Right atrium auricular region (tissue), 2 donors: ENCODE results near the gene KRT71. TPM values are rescaled to one million over a fixed set of nuclear protein-coding genes. Genes with fewer than 3 reads are reported as not detected.

Experiments used
- DNase-seq: peaks from one replicate; pipeline ENCODE4 v3.0.0-alpha.2; 2019; ENCODE audit warnings: low spot score
- H3K27ac ChIP-seq, 2 donors: fragments of 200-600 bp; sonication (generic); 1 replicate in 1 of 2; 2 replicates in 1 of 2; pipeline ENCODE4 v1.5.1; 2016 to 2019
- H3K27me3 ChIP-seq, 2 donors: fragments of 200-600 bp; sonication (generic); one replicate each; pipeline versions ENCODE4 v1.5.1 to v1.6.0; 2017 to 2019
- H3K36me3 ChIP-seq: fragments of 200-600 bp; sonication (generic); one replicate; pipeline ENCODE4 v1.5.1; 2016
- H3K4me1 ChIP-seq, 2 donors: fragments of 200-600 bp; sonication (generic); one replicate each; pipeline versions ENCODE4 v1.5.1 to v1.6.0; 2017 to 2019
- H3K4me3 ChIP-seq, 2 donors: fragments of 200-600 bp; sonication (generic); 1 replicate in 1 of 2; 2 replicates in 1 of 2; pipeline ENCODE4 v1.5.1; 2017 to 2019; ENCODE audit warnings: mild to moderate bottlenecking in 1 of 2, moderate library complexity in 1 of 2
- H3K9me3 ChIP-seq, 2 donors: fragments of 200-600 bp; sonication (generic); one replicate each; pipeline ENCODE4 v1.5.1; 2019
- total RNA-seq, 2 donors: library from RNA; depleted of rRNA; stranded (reverse); fragments of >200 nt; gene quantifications; one replicate each; pipeline ENCODE4 v1.1.0, GENCODE V29; 2016
- TF ChIP-seq, protein P1 (sequence below), 2 donors: fragments of 200-600 bp; sonication (generic); IDR thresholded peaks; one replicate each; pipeline ENCODE4 v1.5.1; 2019; ENCODE audit warnings: antibody characterized with exemption in 2 of 2

The KRT71 gene
- total RNA-seq, 2 donors from 2014 or later = not detected

DNA sequence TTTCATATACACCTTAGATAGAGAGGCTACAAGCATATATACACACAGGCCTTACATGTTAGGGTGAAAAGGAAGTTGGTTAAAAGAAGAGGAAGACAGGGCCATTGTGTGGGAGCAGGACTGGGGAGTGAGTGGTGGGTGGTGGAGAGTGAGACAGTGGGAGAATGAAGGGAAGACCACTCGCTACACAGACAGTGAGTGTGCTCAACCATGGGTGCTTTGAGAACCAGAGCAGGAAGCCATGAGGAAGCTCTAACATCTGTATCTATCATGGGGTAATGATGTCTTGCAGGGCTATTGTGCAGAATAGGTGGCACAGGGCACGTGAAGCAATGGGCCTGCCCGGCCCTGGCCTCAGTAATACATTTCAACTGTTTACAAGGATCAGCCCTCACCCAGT, 32.1 kb upstream of the KRT71 start:
- Histone ChIP-seq H3K4me1 (no peaks in the 10 kb centered on the region), H3K36me3 (no peaks in the 10 kb centered on the region), H3K9me3 (no peaks in the 10 kb centered on the region), H3K27me3 (no peaks in the 10 kb centered on the region), H3K4me3 (no peak overlapping the region), H3K27ac (no peak overlapping the region)
- TF ChIP-seq, protein P1, sequence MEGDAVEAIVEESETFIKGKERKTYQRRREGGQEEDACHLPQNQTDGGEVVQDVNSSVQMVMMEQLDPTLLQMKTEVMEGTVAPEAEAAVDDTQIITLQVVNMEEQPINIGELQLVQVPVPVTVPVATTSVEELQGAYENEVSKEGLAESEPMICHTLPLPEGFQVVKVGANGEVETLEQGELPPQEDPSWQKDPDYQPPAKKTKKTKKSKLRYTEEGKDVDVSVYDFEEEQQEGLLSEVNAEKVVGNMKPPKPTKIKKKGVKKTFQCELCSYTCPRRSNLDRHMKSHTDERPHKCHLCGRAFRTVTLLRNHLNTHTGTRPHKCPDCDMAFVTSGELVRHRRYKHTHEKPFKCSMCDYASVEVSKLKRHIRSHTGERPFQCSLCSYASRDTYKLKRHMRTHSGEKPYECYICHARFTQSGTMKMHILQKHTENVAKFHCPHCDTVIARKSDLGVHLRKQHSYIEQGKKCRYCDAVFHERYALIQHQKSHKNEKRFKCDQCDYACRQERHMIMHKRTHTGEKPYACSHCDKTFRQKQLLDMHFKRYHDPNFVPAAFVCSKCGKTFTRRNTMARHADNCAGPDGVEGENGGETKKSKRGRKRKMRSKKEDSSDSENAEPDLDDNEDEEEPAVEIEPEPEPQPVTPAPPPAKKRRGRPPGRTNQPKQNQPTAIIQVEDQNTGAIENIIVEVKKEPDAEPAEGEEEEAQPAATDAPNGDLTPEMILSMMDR (IDR thresholded peaks at IDR 0.05) = no peak
- DNase-seq = no peak

DNA sequence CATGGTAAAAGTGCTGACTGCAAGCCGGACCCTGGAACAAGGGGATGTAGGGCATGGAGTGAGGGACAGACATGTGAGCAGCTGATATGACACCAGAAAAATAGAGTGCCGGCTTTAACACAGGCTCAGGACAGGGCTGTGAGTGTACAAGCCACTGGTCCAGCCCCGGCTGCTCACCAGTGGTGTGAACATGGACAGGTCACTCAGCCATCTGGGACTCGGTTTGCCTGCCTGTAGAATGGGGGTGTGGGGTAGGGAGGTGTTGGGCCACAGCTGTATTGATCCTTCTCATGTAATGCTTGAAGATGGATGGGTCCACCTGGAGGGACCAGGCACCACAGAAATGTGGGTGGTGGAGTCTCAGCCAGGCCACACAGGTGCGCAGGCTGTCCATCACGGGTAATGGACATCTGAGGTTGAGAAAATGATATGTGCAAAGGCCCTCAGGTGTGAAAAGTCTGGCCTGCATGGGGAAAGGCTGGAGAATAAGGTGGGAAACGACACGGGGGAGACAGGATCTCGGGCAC, 31.3 kb upstream of the KRT71 start:
- TF ChIP-seq, protein P1 (IDR thresholded peaks at IDR 0.05) = no peak
- H3K9me3 ChIP-seq = no peaks in the 10 kb centered on the region
- no peaks in the 10 kb centered on the region for H3K4me1 ChIP-seq
- no peaks in the 10 kb centered on the region for H3K36me3 ChIP-seq
- H3K4me3 ChIP-seq = no peak overlapping the region
- no peak overlapping the region for H3K27ac ChIP-seq
- no peak for DNase-seq
- no peaks in the 10 kb centered on the region for H3K27me3 ChIP-seq

DNA sequence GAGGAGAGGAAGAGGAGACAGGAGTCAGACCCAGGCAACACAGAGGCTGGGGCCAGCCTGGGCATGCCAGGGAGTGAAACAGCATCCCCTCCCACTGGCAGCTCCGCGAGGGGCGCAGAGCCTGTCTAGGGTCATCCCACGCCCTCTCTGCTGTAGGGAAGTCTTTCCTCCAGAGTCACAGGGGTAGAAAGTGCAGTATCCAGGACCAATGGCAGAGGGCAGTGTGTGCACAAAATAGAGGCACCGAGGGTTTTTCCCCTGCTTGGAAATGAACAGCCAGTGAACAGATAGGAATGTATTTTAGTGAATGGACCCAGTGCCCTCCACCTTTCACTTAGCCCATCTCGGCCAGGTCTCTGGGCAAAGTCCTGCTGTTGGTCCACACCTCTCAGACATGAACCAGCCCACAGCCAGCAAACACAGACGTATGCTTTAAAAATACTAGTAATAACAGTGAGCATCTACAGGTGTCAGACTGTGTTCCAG, 30.1 kb upstream of the KRT71 start:
- peak; percentile 63 for DNase-seq
- no peak overlapping the region for H3K4me3 ChIP-seq

DNA sequence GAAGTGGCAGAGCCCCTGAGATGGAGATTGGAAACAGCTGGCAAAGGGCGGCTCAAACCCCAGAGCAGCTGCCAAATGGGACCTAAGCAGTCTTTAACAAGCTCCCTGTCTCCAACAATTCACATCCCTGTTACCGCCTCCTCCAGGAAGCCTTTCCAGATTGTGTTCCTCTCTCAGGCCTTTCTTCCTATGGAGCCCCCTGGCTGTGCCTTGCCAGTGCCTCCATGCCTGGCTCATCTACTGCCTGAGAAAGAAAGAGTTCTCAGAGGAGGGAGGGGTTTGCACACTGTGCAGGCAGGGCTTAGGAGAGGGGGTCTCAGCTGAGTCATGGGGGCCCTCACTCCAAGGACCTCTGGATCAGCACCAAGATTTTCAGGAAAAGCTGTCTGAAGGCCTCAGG, 29.5 kb upstream of the KRT71 start:
- no peak for DNase-seq
- H3K4me3 ChIP-seq = no peak overlapping the region
- H3K36me3 ChIP-seq = no peaks in the 10 kb centered on the region
- no peaks in the 10 kb centered on the region for H3K27me3 ChIP-seq
- H3K9me3 ChIP-seq = no peaks in the 10 kb centered on the region
- TF ChIP-seq, protein P1 (IDR thresholded peaks at IDR 0.05) = no peak
- no peaks in the 10 kb centered on the region for H3K4me1 ChIP-seq
- H3K27ac ChIP-seq = no peak overlapping the region

More for the DNA sequence above, 30.1 kb upstream of the KRT71 start:
- H3K4me1 ChIP-seq = no peaks in the 10 kb centered on the region
- no peaks in the 10 kb centered on the region for H3K27me3 ChIP-seq
- no peaks in the 10 kb centered on the region for H3K36me3 ChIP-seq
- no peaks in the 10 kb centered on the region for H3K9me3 ChIP-seq
- no peak overlapping the region for H3K27ac ChIP-seq
- TF ChIP-seq, protein P1 (IDR thresholded peaks at IDR 0.05) = peak; percentile 57 to 77

DNA sequence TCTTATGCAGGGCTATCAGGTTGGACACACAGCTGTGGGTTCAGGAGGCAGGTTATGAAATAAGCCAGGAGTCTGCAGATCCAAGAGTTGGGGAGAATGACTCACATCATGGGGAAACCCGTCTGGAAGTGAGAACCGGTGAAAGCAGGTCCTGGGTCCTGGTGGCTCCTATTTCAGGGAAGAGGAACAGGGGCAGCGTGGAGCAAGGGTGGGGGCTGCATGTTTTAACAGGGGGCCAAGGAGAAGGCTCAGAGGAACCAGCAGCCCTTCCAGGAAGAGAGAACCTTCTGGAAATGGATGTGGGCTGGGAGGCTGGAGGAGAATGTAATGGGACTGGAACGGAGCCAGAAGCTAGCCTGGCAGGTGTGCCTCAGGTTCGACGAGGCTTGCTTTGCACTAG, 28.5 kb upstream of the KRT71 start:
- no peak for DNase-seq
- no peaks in the 10 kb centered on the region for H3K36me3 ChIP-seq

More for the DNA sequence above, 28.5 kb upstream of the KRT71 start:
- no peak overlapping the region for H3K27ac ChIP-seq
- H3K27me3 ChIP-seq = no peaks in the 10 kb centered on the region
- H3K4me1 ChIP-seq = no peaks in the 10 kb centered on the region
- TF ChIP-seq, protein P1 (IDR thresholded peaks at IDR 0.05) = no peak
- H3K4me3 ChIP-seq = no peak overlapping the region
- H3K9me3 ChIP-seq = no peaks in the 10 kb centered on the region
